PC-9 (cell line): ENCODE data around the gene MOCOS. TPM values are rescaled to one million over a fixed set of nuclear protein-coding genes. Genes with fewer than 3 reads are reported as not detected.

Experiments
- BruUV-seq: library from RNA; stranded (reverse); fragments of 400-500 nt; replicated peaks from 2 replicates; lab custom pipeline; 2021; lab: Mats Ljungman, UMichigan
- CTCF ChIA-PET: fragments of 300-600 bp; sonication (Branson Sonifier 250); formaldehyde crosslinking; loops from one replicate; lab custom pipeline; 2022; ENCODE audit warnings: antibody characterized with exemption; lab: Charles Lee
- POLR2A ChIA-PET: fragments of 300-600 bp; sonication (Branson Sonifier 250); formaldehyde crosslinking; loops from one replicate; lab custom pipeline; 2022; ENCODE audit warnings: antibody characterized with exemption; ENCODE audit not compliant: unreplicated experiment; lab: Charles Lee
- DNase-seq, 2 experiments: peaks; one replicate each; pipeline versions ENCODE4 v3.0.0 to v3.0.0-alpha.2; 2015 to 2022; ENCODE audit warnings: mixed read lengths in 1 of 2
- H2AFZ ChIP-seq: fragments of 200-600 bp; sonication (generic); 2 replicates; pipeline ENCODE4 v1.8.1; 2017; ENCODE audit warnings: antibody characterized with exemption
- H3F3A ChIP-seq: fragments of 200-600 bp; sonication (generic); 2 replicates; pipeline ENCODE4 v1.8.1; 2017; ENCODE audit warnings: antibody characterized with exemption, mild to moderate bottlenecking, low read depth; ENCODE audit not compliant: insufficient read depth
- H3K27ac ChIP-seq: fragments of 200-600 bp; sonication (generic); 2 replicates; pipeline ENCODE4 v1.6.1; 2016; ENCODE audit warnings: mixed run types
- H3K27me3 ChIP-seq: fragments of 200-600 bp; sonication (generic); 2 replicates; pipeline ENCODE4 v1.6.1; 2016; ENCODE audit warnings: low read depth, mixed run types; ENCODE audit not compliant: insufficient read depth
- H3K36me3 ChIP-seq: fragments of 200-600 bp; sonication (generic); 2 replicates; pipeline ENCODE4 v1.6.1; 2016; ENCODE audit warnings: low read depth, mixed run types
- H3K4me1 ChIP-seq: fragments of 200-600 bp; sonication (generic); replicated peaks from 2 replicates; pipeline ENCODE4 v1.6.1; 2016; ENCODE audit warnings: mixed run types; ENCODE audit not compliant: insufficient read depth
- H3K4me2 ChIP-seq: fragments of 200-600 bp; sonication (generic); 2 replicates; pipeline ENCODE4 v1.6.1; 2017; ENCODE audit warnings: mixed run types
- H3K4me3 ChIP-seq: fragments of 200-600 bp; sonication (generic); 2 replicates; pipeline ENCODE4 v1.6.1; 2016; ENCODE audit warnings: mixed run types
- H3K79me2 ChIP-seq: fragments of 200-600 bp; sonication (generic); 2 replicates; pipeline ENCODE4 v1.6.1; 2017; ENCODE audit warnings: low read depth, mixed run types
- H3K9me2 ChIP-seq: fragments of 200-600 bp; sonication (generic); 2 replicates; pipeline ENCODE4 v1.8.1; 2017; ENCODE audit warnings: mild to moderate bottlenecking; ENCODE audit not compliant: insufficient read depth
- H3K9me3 ChIP-seq: fragments of 200-600 bp; sonication (generic); 2 replicates; pipeline ENCODE4 v1.8.1; 2016; ENCODE audit warnings: low read depth; ENCODE audit not compliant: insufficient read depth
- H4K20me1 ChIP-seq: fragments of 200-600 bp; sonication (generic); 2 replicates; pipeline ENCODE4 v1.8.1; 2017; ENCODE audit not compliant: insufficient read depth
- CTCF ChIP-seq: fragments of 200-600 bp; sonication (generic); conservative IDR thresholded peaks from 2 replicates; pipeline ENCODE4 v1.6.1; 2017; ENCODE audit warnings: mixed run types, antibody characterized with exemption, mild to moderate bottlenecking, moderate library complexity
- EZH2 ChIP-seq: fragments of 200-600 bp; sonication (generic); IDR thresholded peaks from 2 replicates; pipeline ENCODE4 v1.8.0; 2017; ENCODE audit warnings: antibody characterized with exemption, low read depth
- intact Hi-C: fragments of 100-400 bp; cut with micrococcal nuclease; formaldehyde crosslinking; loops from one replicate; pipeline ENCODE4 v1.10.0; 2022; ENCODE audit not compliant: unreplicated experiment
- total RNA-seq: library from RNA; stranded (reverse); gene quantifications from 2 replicates; pipeline ENCODE4 v1.2.3, GENCODE V29; 2021

The MOCOS gene
- total RNA-seq, 1 experiment from 2014 or later, result 30.4 TPM

DNA sequence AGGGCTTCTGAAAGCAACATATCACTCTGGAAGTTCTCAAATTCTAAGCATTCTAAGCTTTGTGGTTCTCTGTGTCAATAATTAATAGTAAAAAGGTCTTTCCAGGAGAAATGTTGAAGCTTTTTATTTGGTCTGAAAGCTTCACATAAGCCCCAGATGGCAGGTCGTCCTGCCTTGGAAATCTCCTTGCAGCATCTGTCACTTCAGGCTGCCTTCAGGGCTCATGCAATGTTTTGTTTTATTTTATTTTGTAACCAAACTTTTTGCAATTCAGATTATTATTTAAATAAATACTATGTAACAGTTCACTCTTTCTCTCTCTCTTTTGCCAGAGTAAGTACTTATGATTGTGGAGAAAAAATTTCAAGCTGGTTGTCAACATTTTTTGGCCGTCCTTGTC, 63.5 kb downstream of the MOCOS start:
- Histone ChIP-seq H4K20me1 (no peaks in the 10 kb centered on the region; the same call in 1 of the 2 replicates), H3K4me1 (no peaks in the 10 kb centered on the region), H3K36me3 (peaks cover 9% of the 10 kb centered on the region), H2AFZ (no peak overlapping the region), H3K9me2 (no peaks in the 10 kb centered on the region), H3F3A (no peaks in the 10 kb centered on the region), H3K4me3 (no peak overlapping the region), H3K9me3 (no peaks in the 10 kb centered on the region), H3K4me2 (no peak overlapping the region), H3K27me3 (no peaks in the 10 kb centered on the region), H3K79me2 (no peaks in the 10 kb centered on the region), H3K27ac (no peak overlapping the region)
- TF ChIP-seq CTCF, result no peak
- no peak for TF ChIP-seq EZH2
- no peak for DNase-seq
- ChIA-PET CTCF (no interaction called here), POLR2A (no interaction called here)
- no TSS peak for BruUV-seq
- intact Hi-C loops, result no loop called here

GRCh38 chr18:36255072-36255698, 67.9 kb downstream of the MOCOS start:
- H3K4me2 ChIP-seq, result no peak overlapping the region
- H3K27me3 ChIP-seq, result no peaks in the 10 kb centered on the region
- H3K4me3 ChIP-seq, result no peak overlapping the region
- intact Hi-C loops, result no loop called here
- ChIA-PET POLR2A (no interaction called here), CTCF (no interaction called here)
- H3K36me3 ChIP-seq, result 0 out of 2 replicates have a peak, but pooled peaks cover 5% of the 10 kb centered on the region
- no peaks in the 10 kb centered on the region for H3K9me2 ChIP-seq
- no peaks in the 10 kb centered on the region; the same call in 1 of the 2 replicates for H4K20me1 ChIP-seq
- TF ChIP-seq CTCF (no peak), EZH2 (no peak)
- H3F3A ChIP-seq, result no peaks in the 10 kb centered on the region
- DNase-seq, result no peak
- H2AFZ ChIP-seq, result no peak overlapping the region
- no peaks in the 10 kb centered on the region for H3K4me1 ChIP-seq
- no peak overlapping the region for H3K27ac ChIP-seq
- BruUV-seq, result no TSS peak
- no peaks in the 10 kb centered on the region for H3K9me3 ChIP-seq
- no peaks in the 10 kb centered on the region for H3K79me2 ChIP-seq

- Histone ChIP-seq H3K4me1 (no peaks in the 10 kb centered on the region), H3K4me2 (no peak overlapping the region), H3K36me3 (0 out of 2 replicates have a peak, but pooled peaks cover 5% of the 10 kb centered on the region), H3K9me3 (no peaks in the 10 kb centered on the region), H4K20me1 (no peaks in the 10 kb centered on the region; the same call in 1 of the 2 replicates), H3K27ac (no peak overlapping the region), H3K27me3 (no peaks in the 10 kb centered on the region), H2AFZ (no peak overlapping the region), H3K9me2 (no peaks in the 10 kb centered on the region), H3F3A (no peaks in the 10 kb centered on the region), H3K79me2 (no peaks in the 10 kb centered on the region), H3K4me3 (no peak overlapping the region)
- BruUV-seq, result no TSS peak
- TF ChIP-seq EZH2 (no peak), CTCF (no peak)
- CTCF ChIA-PET, result no interaction called here
- no peak for DNase-seq
- POLR2A ChIA-PET, result no interaction called here
- intact Hi-C loops, result no loop called here
Observed at GRCh38 chr18:36256094-36256493, 68.8 kb downstream of the MOCOS start.
